Gastrocnemius medialis (tissue), 4 donors: ENCODE results near the gene DMD.

ENCODE experiments used
- POLR2A ChIP-seq, 2 donors: fragments of 450-650 bp; IDR thresholded peaks; one replicate each; pipeline ENCODE4 v1.6.1; 2017; ENCODE audit warnings: antibody characterized with exemption in 2 of 2, mild to moderate bottlenecking in 2 of 2, moderate library complexity in 2 of 2
- TF ChIP-seq, protein P1 (sequence below), 5 experiments: fragments of 450-650 bp in 3 of 5; fragments of 200-600 bp in 2 of 5; sonication (generic) in 2 of 5; IDR thresholded peaks in 4 of 5; conservative IDR thresholded peaks in 1 of 5; 1 replicate in 4 of 5; 2 replicates in 1 of 5; pipeline ENCODE4 v1.5.1; 2016 to 2019; ENCODE audit warnings: antibody characterized with exemption in 5 of 5, mild to moderate bottlenecking in 3 of 5, moderate library complexity in 3 of 5

- TF ChIP-seq, protein P1, sequence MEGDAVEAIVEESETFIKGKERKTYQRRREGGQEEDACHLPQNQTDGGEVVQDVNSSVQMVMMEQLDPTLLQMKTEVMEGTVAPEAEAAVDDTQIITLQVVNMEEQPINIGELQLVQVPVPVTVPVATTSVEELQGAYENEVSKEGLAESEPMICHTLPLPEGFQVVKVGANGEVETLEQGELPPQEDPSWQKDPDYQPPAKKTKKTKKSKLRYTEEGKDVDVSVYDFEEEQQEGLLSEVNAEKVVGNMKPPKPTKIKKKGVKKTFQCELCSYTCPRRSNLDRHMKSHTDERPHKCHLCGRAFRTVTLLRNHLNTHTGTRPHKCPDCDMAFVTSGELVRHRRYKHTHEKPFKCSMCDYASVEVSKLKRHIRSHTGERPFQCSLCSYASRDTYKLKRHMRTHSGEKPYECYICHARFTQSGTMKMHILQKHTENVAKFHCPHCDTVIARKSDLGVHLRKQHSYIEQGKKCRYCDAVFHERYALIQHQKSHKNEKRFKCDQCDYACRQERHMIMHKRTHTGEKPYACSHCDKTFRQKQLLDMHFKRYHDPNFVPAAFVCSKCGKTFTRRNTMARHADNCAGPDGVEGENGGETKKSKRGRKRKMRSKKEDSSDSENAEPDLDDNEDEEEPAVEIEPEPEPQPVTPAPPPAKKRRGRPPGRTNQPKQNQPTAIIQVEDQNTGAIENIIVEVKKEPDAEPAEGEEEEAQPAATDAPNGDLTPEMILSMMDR (IDR thresholded peaks at IDR 0.05 in 4 of 5, conservative IDR thresholded peaks at IDR 0.05 in 1 of 5) = no peak
- no peak for TF ChIP-seq POLR2A (IDR thresholded peaks at IDR 0.05)
These were observed 81.7 kb downstream of the DMD start for GRCh38 chrX:33129607-33130006.
